ENCODE results near the gene PMEPA1. TPM values are rescaled to one million over a fixed set of nuclear protein-coding genes. Genes with fewer than 3 reads are reported as not detected.

The PMEPA1 gene
- total RNA-seq, 1 donor from 2014 or later, result 26.9 TPM

DNA sequence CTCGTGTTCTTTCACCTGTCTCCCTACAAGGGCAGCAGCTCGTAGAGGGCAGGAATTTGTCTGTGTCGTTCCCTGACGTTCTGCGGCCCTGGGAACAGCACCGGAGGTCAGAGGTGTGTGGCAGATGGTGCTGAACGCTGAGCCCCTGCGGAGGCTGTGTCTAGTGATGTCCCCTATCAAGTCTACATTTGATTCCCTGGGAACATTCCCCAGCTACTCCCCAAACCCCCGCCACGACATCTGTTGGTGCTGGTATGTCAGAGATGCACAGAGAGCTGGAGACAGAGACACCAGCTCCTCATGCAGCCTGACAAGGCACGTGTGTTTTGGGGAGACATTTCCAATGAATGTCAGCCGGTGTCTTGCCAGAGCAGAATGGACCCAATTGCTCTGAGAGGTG lies 7.7 kb downstream of the PMEPA1 start:
- H3K4me3 ChIP-seq, result no peak overlapping the region
- no peaks in the 10 kb centered on the region for H3K27me3 ChIP-seq (ENCODE audit: low read depth)
- no peaks in the 10 kb centered on the region for H3K9me3 ChIP-seq
- DNase-seq (no peak), ATAC-seq (no peak)
- intact Hi-C loops (cut with DNase I), result no loop called here
- TF ChIP-seq, protein P1, sequence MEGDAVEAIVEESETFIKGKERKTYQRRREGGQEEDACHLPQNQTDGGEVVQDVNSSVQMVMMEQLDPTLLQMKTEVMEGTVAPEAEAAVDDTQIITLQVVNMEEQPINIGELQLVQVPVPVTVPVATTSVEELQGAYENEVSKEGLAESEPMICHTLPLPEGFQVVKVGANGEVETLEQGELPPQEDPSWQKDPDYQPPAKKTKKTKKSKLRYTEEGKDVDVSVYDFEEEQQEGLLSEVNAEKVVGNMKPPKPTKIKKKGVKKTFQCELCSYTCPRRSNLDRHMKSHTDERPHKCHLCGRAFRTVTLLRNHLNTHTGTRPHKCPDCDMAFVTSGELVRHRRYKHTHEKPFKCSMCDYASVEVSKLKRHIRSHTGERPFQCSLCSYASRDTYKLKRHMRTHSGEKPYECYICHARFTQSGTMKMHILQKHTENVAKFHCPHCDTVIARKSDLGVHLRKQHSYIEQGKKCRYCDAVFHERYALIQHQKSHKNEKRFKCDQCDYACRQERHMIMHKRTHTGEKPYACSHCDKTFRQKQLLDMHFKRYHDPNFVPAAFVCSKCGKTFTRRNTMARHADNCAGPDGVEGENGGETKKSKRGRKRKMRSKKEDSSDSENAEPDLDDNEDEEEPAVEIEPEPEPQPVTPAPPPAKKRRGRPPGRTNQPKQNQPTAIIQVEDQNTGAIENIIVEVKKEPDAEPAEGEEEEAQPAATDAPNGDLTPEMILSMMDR (IDR thresholded peaks at IDR 0.05), result no peak
- no peaks in the 10 kb centered on the region for H3K36me3 ChIP-seq
- H3K27ac ChIP-seq, result no peak overlapping the region
- H3K4me1 ChIP-seq, result peaks cover 9% of the 10 kb centered on the region

DNA sequence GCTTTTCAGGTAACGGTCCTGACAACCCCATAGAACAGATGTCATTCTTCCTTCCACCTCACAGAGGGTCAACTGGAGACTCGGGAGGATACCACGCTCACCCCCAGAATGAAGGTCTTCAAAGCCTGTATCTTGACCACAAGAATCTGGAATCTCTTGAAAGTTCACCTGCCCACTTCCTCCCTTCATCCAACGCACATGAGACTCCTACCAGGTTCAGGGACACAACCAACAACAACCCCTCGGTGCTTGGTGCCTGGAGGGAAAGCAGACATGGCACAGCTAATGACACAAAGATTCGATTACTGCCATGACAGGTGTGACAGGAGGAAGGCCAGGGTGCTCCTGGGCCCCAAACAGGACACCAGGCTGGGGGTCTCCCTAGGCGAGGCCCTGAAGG lies 8.2 kb downstream of the PMEPA1 start:
- Histone ChIP-seq H3K4me3 (no peak overlapping the region), H3K9me3 (no peaks in the 10 kb centered on the region), H3K4me1 (peaks cover 9% of the 10 kb centered on the region), H3K27me3 (ENCODE audit: low read depth) (no peaks in the 10 kb centered on the region), H3K36me3 (no peaks in the 10 kb centered on the region), H3K27ac (no peak overlapping the region)
- no peak for ATAC-seq
- intact Hi-C loops (cut with DNase I), result no loop called here
- no peak for DNase-seq
- TF ChIP-seq, protein P1 (IDR thresholded peaks at IDR 0.05), result no peak

DNA sequence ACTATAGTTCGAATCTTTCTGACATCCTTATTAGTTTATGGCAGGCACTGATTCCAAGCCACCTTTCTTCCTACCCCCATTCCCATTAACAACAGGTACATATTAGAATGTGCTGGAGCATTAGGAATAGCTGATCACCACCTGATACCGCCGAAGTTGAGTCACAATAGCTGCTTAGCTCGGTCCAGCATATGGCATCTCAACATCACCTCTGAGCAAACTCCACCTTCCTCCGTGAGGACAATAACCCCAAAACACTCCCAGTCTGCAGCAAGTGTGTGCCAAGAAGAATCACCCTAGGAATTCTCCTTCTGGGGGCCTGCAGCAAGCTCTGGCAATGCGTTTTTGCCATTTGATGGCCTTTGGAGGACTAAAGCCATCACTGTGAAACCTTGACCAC lies 8.7 kb downstream of the PMEPA1 start:
- intact Hi-C loops (cut with DNase I), result no loop called here
- Histone ChIP-seq H3K4me1 (peaks cover 9% of the 10 kb centered on the region), H3K9me3 (no peaks in the 10 kb centered on the region), H3K36me3 (no peaks in the 10 kb centered on the region), H3K27ac (no peak overlapping the region), H3K4me3 (no peak overlapping the region), H3K27me3 (ENCODE audit: low read depth) (no peaks in the 10 kb centered on the region)
- DNase-seq (no peak), ATAC-seq (no peak)
- TF ChIP-seq, protein P1 (IDR thresholded peaks at IDR 0.05), result no peak

DNA sequence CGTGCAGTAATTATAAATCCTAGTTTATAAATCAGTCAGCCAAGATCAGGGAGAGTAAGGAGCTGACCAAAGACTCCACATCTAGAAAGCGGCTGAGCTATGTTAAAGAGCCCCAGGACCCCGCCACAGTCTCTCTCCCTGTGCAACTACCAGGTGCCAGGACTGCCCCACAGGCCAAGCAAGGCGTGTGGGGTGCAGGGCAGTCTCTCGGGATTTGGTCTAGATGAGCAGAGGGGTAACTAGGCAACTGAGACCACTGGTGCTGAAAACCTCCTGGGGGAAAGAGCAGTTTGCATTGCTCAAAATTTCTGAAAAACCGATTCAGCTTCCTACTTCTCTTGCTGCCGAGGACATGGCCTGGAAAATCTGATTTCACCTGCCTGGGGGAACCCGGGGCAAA lies 10.4 kb downstream of the PMEPA1 start:
- ATAC-seq (no peak), DNase-seq (no peak)
- no peaks in the 10 kb centered on the region for H3K36me3 ChIP-seq
- H3K4me1 ChIP-seq, result peaks cover 24% of the 10 kb centered on the region
- no peaks in the 10 kb centered on the region for H3K9me3 ChIP-seq
- TF ChIP-seq, protein P1 (IDR thresholded peaks at IDR 0.05), result no peak
- no peaks in the 10 kb centered on the region for H3K27me3 ChIP-seq (ENCODE audit: low read depth)
- no peak overlapping the region for H3K27ac ChIP-seq
- intact Hi-C loops (cut with DNase I), result no loop called here
- no peak overlapping the region for H3K4me3 ChIP-seq

DNA sequence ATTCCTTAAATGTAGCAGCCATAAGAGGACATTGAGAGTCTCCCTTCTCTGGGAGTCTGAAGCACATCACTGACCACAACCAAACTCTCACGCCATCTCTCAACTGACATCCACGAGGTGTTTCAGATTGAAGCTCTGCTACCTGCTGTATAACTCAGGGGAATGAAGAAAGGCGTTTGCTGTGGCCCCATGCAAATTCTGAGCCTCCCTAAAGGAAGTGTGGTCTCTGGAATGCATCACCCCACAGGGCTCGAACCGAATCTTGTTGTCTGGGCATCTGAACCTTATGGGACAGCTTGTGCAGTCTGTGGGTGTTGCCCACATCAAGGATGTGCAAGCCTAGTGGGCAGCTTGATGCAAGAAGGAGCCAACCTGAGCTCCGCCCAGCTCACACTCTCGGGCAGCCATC lies 10.9 kb downstream of the PMEPA1 start:
- no peaks in the 10 kb centered on the region for H3K36me3 ChIP-seq
- H3K4me3 ChIP-seq, result no peak overlapping the region
- H3K27me3 ChIP-seq (ENCODE audit: low read depth), result no peaks in the 10 kb centered on the region
- H3K9me3 ChIP-seq, result no peaks in the 10 kb centered on the region
- intact Hi-C loops (cut with DNase I), result no loop called here
- no peak for ATAC-seq
- TF ChIP-seq, protein P1 (IDR thresholded peaks at IDR 0.05), result no peak
- no peak for DNase-seq
- H3K4me1 ChIP-seq, result peaks cover 25% of the 10 kb centered on the region
- H3K27ac ChIP-seq, result no peak overlapping the region

Data from lower lobe of right lung (tissue), 2 donors.